GM12873 (cell line): Measurements from ENCODE around the gene BACE1.

ENCODE experiments used
- TF ChIP-seq, protein P1 (sequence below): IDR thresholded peaks from 2 replicates; pipeline ENCODE4 v1.5.1; 2012; ENCODE audit warnings: low read depth, mild to moderate bottlenecking, moderate library complexity, low read length, control low read depth; ENCODE audit not compliant: insufficient read depth; ENCODE audit errors: missing control alignments

The BACE1 gene

DNA sequence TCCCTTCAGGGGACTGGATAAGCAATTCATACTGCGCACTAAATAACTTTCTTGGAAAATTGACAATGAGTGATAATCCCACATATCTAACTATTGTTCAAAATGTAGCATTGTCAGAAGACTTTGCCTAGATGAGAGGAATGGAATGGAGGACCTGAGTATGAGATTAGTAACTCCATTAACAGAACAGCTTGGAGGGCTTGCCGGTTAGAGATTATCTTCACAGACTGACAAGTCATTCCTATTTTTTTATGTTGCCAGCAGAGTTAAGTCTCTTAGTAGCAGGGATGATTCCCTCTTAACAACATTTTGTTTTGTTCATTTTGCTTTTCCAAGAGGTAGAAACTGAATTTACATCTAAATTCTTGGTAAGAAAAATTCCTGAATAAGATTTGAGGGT is 32.0 kb downstream of the BACE1 start:
- TF ChIP-seq, protein P1, sequence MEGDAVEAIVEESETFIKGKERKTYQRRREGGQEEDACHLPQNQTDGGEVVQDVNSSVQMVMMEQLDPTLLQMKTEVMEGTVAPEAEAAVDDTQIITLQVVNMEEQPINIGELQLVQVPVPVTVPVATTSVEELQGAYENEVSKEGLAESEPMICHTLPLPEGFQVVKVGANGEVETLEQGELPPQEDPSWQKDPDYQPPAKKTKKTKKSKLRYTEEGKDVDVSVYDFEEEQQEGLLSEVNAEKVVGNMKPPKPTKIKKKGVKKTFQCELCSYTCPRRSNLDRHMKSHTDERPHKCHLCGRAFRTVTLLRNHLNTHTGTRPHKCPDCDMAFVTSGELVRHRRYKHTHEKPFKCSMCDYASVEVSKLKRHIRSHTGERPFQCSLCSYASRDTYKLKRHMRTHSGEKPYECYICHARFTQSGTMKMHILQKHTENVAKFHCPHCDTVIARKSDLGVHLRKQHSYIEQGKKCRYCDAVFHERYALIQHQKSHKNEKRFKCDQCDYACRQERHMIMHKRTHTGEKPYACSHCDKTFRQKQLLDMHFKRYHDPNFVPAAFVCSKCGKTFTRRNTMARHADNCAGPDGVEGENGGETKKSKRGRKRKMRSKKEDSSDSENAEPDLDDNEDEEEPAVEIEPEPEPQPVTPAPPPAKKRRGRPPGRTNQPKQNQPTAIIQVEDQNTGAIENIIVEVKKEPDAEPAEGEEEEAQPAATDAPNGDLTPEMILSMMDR = no peak

DNA sequence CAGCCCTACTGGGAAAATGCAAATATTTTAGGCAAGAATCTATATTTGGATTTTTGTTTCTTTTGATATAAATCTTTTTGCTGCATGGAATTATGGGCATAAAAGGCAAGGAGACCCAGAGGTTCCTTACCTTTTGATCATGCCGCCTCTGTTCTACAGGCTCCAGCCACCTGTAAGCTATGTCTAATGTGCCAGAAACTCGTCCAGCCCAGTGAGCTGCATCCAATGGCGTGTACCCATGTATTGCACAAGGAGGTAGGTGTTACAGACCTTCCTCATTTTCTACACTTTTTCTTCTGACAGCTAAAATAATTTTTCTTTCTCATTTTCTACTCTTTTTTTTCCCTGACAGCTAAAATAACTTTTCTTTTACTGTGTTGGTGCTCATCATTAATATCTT is 33.1 kb downstream of the BACE1 start:
- TF ChIP-seq, protein P1 = no peak

DNA sequence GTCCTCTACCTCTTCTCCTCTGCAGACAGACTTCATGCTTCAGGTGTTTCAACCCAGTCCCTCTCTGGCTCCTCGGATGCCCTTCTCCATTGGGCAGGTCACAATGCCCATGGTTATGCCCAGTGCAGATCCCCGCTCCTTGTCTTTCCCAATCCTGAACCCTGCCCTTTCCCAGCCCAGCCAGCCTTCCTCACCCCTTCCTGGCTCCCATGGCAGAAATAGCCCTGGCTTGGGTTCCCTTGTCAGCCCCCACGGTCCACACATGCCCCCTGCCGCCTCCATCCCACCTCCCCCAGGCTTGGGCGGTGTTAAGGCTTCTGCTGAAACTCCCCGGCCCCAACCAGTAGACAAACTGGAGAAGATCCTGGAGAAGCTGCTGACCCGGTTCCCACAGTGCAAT is 34.2 kb downstream of the BACE1 start:
- TF ChIP-seq, protein P1 = no peak

DNA sequence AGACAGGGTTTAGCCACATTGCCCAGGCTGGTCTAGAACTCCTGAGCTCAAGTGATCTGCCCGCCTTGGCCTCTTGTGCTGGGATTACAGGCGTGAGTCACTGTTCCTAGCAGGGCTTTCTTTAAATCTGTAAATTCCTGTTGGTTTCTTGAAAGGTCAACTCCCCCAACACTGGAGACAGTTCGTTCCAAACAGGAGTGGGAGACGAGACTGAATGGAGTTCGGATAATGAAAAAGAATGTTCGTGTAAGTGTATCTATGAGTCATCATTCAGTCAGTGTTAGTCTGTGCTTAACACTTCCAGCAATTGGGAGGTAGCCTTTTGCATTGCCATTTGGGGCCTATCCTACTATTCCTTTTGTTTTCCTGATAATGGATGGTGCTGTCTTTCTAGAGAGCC is 34.9 kb downstream of the BACE1 start:
- TF ChIP-seq, protein P1 = no peak

DNA sequence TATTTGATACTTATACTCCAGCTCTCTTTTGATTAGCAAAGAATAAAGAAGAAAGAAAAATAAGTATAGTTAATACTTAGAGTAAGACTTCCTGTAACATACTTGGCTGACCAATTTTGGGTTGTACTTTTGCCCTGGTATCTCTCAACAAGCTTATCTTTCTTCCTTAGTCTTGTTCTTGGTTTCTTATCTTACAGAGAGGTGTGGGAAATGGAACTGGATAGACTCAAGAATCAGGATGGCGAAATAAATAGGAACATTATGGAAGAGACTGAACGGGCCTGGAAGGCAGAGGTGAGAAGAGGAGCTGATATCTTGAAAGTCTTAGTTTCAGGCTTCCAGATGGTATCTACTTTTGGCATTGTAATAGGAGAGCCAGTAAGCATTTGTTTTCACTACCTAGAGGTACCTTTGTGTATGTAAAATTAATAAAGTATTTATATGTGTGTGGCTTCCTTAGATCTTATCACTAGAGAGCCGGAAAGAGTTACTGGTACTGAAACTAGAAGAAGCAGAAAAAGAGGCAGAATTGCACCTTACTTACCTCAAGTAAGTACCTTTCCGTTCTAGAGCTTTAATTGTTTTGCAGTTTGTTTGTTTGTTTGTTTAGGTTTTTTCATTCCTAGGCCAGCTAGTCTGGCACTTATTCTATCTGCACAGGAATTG is 36.2 kb downstream of the BACE1 start:
- TF ChIP-seq, protein P1 = no peak

DNA sequence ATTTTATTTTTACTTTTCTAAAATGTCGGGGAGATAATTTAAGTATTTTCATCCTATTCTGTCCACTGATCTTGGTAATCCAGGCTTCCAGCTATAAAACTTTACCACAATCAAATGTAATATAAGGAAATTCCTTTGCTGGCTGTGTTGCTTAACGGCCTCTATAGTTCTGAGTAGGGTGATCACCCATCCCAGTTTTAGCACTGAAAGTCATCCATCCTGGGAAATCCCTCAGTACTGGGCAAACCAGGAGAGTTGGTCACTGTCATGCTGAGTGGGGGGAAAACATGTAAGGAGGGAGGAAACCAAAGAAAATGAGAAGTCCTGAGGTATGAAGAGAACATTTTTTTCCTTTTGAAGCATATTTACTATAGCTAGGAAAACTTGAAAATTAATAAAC is 37.7 kb downstream of the BACE1 start:
- TF ChIP-seq, protein P1 = no peak

DNA sequence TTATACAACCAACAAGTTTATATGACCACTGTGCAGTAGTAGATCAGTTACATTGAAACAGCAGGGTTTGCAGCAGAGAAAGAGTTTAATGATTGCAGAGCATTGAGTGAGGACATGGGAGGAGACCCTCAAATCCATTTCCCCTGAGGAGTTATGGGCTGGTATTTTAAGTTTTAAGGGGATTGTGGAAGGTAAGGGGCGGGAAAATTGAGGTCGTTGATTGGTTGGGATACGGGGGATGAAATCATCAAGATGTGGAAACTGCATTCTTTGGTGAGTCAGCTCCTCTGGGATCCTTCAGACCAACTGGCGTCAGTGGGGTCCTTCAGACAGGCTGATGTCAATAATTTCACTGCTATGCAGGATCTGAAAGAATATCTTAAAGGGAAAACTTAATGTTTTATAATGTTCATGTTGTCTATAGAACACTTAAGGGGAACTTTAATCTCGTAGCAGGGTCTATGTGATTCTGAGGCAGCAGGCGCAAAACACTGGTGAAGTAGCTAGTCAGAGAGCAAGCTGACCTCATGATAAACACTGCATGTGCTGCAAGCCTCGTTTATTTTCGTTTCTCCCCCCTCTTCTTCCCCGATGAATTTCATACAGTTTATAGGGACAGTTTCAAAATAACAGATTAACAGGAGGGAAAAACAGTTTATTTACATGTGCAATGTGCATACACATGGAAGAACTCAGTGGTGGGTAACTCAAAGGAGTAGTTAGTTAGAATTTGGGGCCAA is 42.3 kb downstream of the BACE1 start:
- TF ChIP-seq, protein P1 = no peak
